NCI-H2107 treated with DMSO at 0.1 percent for 48 hours (cell line): ENCODE results near the gene MADD.
A peak's percentile ranks its signal among the peaks of the same experiment; 100 is the strongest.
"Not testable (repeated sequence)": the region's sequence is repeated elsewhere in the genome, so short reads cannot be mapped to it uniquely, and the experiment has no call there.

Source experiments
- DNase-seq: peaks from one replicate; lab custom pipeline; 2025; ENCODE audit not compliant: unreplicated experiment; lab: John Stamatoyannopoulos, UW

Gene MADD

GRCh38 chr11:47317064-47317828, 47.3 kb downstream of the MADD start:
- DNase-seq: no peak

DNA sequence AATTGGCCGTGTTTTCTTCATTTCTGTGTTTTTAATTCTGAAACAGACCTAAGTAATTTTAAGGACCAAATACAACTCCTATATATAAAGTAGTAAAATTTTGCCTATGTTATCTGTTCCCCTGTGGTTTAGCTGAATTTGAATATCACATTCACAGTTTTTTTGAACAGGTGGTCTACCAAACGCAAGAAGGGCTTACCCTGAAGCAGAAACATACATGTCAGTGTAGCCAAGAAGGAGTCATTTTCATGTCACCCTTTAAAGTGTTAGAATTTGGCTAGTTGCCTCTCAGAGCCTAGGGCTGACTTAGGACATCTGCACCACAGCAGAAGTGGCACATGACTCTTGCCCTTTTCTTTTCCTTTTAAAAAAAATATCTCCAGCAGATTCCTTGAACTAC, 48.2 kb downstream of the MADD start:
- no peak for DNase-seq

DNA sequence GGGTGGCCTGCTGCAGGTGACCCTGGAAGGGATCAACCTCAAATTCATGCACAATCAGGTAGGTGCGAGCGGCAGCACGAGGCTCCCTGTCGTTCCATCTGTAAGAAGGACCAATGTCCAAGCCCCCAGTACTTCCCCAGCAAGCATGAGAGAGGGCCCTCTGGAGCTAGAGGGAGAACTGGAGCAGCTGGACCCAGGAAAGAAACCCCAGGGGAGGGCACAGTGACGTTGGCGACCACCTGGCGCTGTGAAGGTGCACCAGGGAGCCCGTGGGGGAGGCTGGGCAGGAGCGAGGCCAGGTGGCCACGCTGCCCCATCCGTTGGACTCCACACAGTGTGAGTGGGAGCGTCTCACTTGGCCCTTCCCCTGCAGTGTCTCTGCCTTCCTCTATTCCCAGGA, 54.6 kb downstream of the MADD start:
- no peak for DNase-seq

DNA sequence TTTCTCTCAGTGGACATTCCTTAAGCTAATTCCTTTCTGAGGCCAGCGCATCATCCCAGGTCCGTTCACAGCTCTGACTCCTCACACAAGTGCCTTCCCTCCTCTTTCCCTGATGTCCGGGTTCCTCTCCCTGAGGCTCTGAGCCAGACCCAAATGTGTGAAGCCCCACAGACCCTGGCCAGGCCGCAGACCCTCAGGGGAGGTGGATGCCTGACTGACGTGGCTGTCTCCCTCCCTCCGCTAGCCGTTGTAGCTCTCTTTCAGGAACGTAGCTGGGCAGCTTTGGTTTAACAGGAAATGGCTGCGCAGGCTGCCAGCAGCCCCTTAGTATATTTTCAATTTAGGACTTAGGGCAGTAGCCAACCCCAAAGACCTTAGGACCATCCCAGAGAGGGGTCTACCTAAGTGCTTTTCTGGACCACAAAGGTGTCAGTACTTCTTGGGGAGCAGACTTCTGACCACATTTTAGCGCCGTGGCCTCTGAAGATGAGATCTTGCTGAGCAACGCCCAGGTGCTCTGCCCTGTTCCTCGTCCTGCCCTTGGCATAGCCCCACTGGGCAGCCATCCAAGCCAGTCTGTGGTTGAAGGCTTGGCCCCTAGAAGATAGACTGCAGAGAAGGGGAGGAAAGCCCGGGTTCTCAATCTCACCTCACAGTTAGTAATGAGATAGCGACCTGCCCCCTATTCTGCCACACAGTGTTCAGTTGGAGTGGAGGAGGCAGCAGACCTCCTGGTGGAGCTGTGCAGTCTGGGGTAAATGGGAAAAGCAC, 55.5 kb downstream of the MADD start:
- peak; percentile 15 for DNase-seq

DNA sequence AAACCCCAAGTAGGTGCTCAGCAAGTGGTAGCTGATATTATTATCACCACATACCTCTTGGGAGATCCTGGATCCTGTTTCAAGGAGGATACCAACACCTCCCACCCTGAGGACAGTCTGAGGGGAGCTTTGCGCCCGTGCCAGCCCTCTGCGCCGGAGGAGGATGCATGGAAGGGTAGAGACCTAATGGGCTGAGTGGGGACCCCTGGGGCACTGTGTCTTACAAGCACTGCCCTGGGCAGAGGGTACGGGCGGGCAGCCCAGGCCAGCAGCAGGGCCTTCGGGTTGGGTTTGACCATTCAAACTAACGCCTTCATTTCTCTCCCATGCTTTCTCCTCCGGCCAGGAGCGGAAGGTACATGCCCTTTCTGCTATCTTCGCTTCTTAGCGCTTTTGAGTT, 56.3 kb downstream of the MADD start:
- no peak for DNase-seq

- peak; percentile 17 for DNase-seq
Observed at GRCh38 chr11:47327025-47327424, 57.1 kb downstream of the MADD start.

DNA sequence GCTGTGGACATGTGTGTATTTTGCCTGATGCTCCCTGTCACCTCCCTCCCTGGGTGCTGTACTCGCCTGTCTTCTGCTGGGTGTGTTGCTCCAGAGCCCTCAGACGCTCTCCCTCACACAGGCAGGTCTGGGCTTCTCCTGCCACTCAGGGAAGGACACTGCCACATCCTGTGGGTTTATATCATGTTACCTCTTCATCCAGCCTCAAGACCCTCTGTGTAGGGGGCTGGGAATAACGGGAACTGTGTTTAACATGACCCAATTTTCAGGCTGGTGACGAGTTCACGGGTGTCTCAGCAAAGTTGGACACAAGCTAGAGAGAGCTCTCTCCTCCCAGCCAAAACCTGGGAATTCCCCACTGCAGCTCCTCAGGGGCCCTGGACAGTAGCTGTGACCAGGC, 58.0 kb downstream of the MADD start:
- DNase-seq: no peak

DNA sequence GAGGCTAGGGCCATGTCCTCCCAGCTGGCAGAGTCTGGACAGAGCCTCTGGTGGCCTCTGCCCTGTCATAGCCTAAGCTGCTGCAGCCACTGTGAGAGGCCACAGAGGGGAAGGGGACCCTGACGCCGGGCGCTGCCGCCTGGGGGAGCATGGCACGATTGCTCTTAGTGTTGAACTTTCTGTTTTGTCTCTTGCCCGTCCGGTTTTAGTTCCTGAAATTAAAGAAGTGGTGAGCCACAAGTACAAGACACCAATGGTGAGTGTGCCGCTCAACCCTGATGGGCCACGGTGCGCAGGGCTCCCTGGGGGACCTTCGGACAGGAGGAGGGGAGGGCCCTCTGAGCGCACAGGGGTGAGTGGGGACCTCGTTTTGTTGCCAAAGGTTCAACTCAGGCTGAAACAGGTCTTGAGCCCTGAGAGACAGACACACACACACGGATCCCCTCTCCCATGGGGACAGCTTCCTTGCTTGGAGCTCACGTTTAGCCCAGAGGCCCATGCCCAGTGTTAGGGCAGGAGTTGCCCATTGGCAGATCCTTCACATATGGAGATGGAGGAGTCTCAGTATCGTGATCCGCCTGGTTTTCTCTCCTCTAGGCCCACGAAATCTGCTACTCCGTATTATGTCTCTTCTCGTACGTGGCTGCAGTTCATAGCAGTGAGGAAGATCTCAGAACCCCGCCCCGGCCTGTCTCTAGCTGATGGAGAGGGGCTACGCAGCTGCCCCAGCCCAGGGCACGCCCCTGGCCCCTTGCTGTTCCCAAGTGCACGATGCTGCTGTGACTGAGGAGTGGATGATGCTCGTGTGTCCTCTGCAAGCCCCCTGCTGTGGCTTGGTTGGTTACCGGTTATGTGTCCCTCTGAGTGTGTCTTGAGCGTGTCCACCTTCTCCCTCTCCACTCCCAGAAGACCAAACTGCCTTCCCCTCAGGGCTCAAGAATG, 58.8 kb downstream of the MADD start:
- DNase-seq: no peak

DNA sequence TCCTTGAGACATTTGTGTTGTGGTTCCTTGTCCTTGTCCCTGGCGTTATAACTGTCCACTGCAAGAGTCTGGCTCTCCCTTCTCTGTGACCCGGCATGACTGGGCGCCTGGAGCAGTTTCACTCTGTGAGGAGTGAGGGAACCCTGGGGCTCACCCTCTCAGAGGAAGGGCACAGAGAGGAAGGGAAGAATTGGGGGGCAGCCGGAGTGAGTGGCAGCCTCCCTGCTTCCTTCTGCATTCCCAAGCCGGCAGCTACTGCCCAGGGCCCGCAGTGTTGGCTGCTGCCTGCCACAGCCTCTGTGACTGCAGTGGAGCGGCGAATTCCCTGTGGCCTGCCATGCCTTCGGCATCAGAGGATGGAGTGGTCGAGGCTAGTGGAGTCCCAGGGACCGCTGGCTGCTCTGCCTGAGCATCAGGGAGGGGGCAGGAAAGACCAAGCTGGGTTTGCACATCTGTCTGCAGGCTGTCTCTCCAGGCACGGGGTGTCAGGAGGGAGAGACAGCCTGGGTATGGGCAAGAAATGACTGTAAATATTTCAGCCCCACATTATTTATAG, 59.6 kb downstream of the MADD start:
- no peak for DNase-seq

GRCh38 chr11:47329987-47330931, 60.3 kb downstream of the MADD start:
- peak; percentile 16 for DNase-seq

GRCh38 chr11:47331454-47332302, 61.7 kb downstream of the MADD start:
- no peak for DNase-seq

GRCh38 chr11:47332303-47332711, 62.4 kb downstream of the MADD start:
- DNase-seq: no peak

GRCh38 chr11:47332791-47333525, 63.0 kb downstream of the MADD start:
- DNase-seq: no peak

GRCh38 chr11:47333526-47333845, 63.6 kb downstream of the MADD start:
- no peak for DNase-seq

- DNase-seq: no peak
Observed at GRCh38 chr11:47333886-47334443, 64.0 kb downstream of the MADD start.

GRCh38 chr11:47334699-47335411, 64.9 kb downstream of the MADD start:
- not testable (repeated sequence) for DNase-seq

DNA sequence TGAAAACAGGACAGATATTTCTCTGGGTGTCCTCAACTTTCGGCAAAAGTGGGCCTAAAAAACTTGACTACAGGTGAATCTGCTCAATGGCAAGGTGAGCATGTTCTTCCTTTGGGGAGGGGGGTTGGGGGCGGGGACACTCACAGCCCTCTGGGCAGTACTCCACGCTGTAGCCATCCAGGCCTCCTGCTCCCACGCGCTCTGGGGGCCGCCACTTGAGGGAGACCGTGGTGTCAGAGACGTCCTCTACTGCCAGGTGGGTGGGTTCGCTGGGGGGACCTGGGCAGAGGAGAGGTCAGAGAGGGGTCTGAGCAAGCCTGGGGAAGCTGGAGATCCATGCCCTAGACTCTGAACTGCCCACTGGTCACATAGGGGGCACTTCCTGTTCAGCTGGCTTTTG, 65.8 kb downstream of the MADD start:
- no peak for DNase-seq

GRCh38 chr11:47336595-47336994, 66.7 kb downstream of the MADD start:
- no peak for DNase-seq
